Measurements from ENCODE around the gene RAET1G. TPM values are rescaled to one million over a fixed set of nuclear protein-coding genes. Genes with fewer than 3 reads are reported as not detected.

The RAET1G gene
- total and polyA plus RNA-seq, 9 of the 15 experiments (the other 6 are each of a cell fraction or from before 2014, with no cell fraction given), result 0.11 TPM; not detected in 8

- peak; percentile 48; the same call in 1 of the 2 replicates for TF ChIP-seq USF2 (CRISPR knock-in tag; IDR thresholded peaks at IDR 0.05)
- TF ChIP-seq ZSCAN29 (IDR thresholded peaks at IDR 0.05), result no peak
- no peak for TF ChIP-seq TCF15 (CRISPR knock-in tag; IDR thresholded peaks at IDR 0.05)
- TF ChIP-seq STAG1 (CRISPR knock-in tag; IDR thresholded peaks at IDR 0.05; ENCODE audit: borderline replicate concordance), result no peak
- no peak for TF ChIP-seq SIN3B (IDR thresholded peaks at IDR 0.05; ENCODE audit: low read depth)
- peak; percentile 74; the same call in 1 of the 2 replicates for TF ChIP-seq STAT6 (CRISPR knock-in tag; IDR thresholded peaks at IDR 0.05)
- no peak for TF ChIP-seq ZNF146 (CRISPR knock-in tag; IDR thresholded peaks at IDR 0.05; ENCODE audit: unreplicated experiment)
- no peak for TF ChIP-seq SRSF1 (IDR thresholded peaks at IDR 0.05; ENCODE audit: low read depth, low read length)
- TF ChIP-seq GTF2B (IDR thresholded peaks at IDR 0.05; ENCODE audit: extremely low read depth, insufficient read length), result no peak
- TF ChIP-seq MAZ (CRISPR knock-in tag; conservative IDR thresholded peaks at IDR 0.05 in 1 of 2, IDR thresholded peaks at IDR 0.05 in 1 of 2), result peak; percentile 75 to 98
- TF ChIP-seq NFXL1 (CRISPR knock-in tag; IDR thresholded peaks at IDR 0.05), result no peak
- no peak for TF ChIP-seq POLR3A (IDR thresholded peaks at IDR 0.05; ENCODE audit: borderline replicate concordance, extremely low read depth, insufficient read depth, insufficient read length)
- TF ChIP-seq ZNF224 (CRISPR knock-in tag; IDR thresholded peaks at IDR 0.05), result no peak
- no peak for TF ChIP-seq RFX5 (IDR thresholded peaks at IDR 0.05; ENCODE audit: low read depth, low read length)
- no peak for TF ChIP-seq HDAC8 (tag; IDR thresholded peaks at IDR 0.05)
- no peak for TF ChIP-seq ERF (CRISPR knock-in tag; IDR thresholded peaks at IDR 0.05)
- no peak for TF ChIP-seq NFIC (IDR thresholded peaks at IDR 0.05)
- TF ChIP-seq HDAC3 (IDR thresholded peaks at IDR 0.05; ENCODE audit: borderline replicate concordance, partially characterized antibody), result no peak
- no peak for TF ChIP-seq XRCC3 (IDR thresholded peaks at IDR 0.05)
- TF ChIP-seq MEF2D (tag; conservative IDR thresholded peaks at IDR 0.05; ENCODE audit: low read depth), result no peak
- TF ChIP-seq KAT8 (IDR thresholded peaks at IDR 0.05; ENCODE audit: low read depth), result no peak
- TF ChIP-seq SMAD4 (CRISPR knock-in tag; conservative IDR thresholded peaks at IDR 0.05), result peak; percentile 62; the same call in 1 of the 2 replicates
- no peak for TF ChIP-seq PTTG1 (tag; IDR thresholded peaks at IDR 0.05; ENCODE audit: low read depth)
- no peak for TF ChIP-seq SMAD3 (CRISPR knock-in tag; conservative IDR thresholded peaks at IDR 0.05)
These were observed 40.8 kb upstream of the RAET1G start, which contains the start of gene ULBP1 (continued) for GRCh38 chr6:149963462-149964307.
